Stomach (tissue), 4 donors: ENCODE measurements around the gene C16orf78.

Experiments used
- EP300 ChIP-seq: sonication (generic); formaldehyde crosslinking; IDR thresholded peaks from one replicate; pipeline ENCODE4 v1.6.1; 2017; ENCODE audit warnings: antibody characterized with exemption
- POLR2A ChIP-seq, 4 donors: fragments of 450-650 bp; IDR thresholded peaks; one replicate each; pipeline ENCODE4 v1.6.1; 2016; ENCODE audit warnings: antibody characterized with exemption in 4 of 4, control low read depth in 2 of 4, mild to moderate bottlenecking in 1 of 4, moderate library complexity in 1 of 4
- POLR2AphosphoS5 ChIP-seq, 3 donors: sonication (generic); formaldehyde crosslinking; IDR thresholded peaks; one replicate each; pipeline ENCODE4 v1.6.1; 2016; ENCODE audit warnings: antibody characterized with exemption in 3 of 3
- TF ChIP-seq, protein P1 (sequence below), 7 experiments: fragments of 450-650 bp in 4 of 7; fragments of 200-600 bp in 3 of 7; sonication (generic) in 3 of 7; IDR thresholded peaks; one replicate each; pipeline ENCODE4 v1.5.1; 2016 to 2019; ENCODE audit warnings: antibody characterized with exemption in 7 of 7, control low read depth in 2 of 7, mild to moderate bottlenecking in 1 of 7

DNA sequence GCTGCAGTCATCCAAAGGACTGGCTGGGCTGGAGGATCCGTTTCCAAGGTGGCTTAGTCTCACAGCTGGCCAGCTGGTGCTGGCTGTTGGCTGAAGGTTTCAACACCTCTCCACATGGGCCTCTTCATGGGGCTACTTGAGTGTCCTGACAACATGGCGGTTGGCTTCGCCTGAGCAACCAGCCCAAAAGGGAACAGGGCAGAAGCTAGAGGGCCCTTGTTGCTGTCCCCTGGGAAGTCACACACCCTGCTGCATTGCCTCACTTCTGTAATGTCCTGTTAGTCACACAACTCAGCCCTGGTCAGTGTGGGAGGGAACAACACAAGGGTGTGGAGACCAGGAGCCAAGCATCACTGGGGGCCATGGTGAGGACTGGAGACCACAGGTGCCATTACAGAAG lies 36.6 kb downstream of the C16orf78 start:
- TF ChIP-seq POLR2A (IDR thresholded peaks at IDR 0.05): no peak
- TF ChIP-seq POLR2AphosphoS5 (IDR thresholded peaks at IDR 0.05): no peak
- TF ChIP-seq, protein P1, sequence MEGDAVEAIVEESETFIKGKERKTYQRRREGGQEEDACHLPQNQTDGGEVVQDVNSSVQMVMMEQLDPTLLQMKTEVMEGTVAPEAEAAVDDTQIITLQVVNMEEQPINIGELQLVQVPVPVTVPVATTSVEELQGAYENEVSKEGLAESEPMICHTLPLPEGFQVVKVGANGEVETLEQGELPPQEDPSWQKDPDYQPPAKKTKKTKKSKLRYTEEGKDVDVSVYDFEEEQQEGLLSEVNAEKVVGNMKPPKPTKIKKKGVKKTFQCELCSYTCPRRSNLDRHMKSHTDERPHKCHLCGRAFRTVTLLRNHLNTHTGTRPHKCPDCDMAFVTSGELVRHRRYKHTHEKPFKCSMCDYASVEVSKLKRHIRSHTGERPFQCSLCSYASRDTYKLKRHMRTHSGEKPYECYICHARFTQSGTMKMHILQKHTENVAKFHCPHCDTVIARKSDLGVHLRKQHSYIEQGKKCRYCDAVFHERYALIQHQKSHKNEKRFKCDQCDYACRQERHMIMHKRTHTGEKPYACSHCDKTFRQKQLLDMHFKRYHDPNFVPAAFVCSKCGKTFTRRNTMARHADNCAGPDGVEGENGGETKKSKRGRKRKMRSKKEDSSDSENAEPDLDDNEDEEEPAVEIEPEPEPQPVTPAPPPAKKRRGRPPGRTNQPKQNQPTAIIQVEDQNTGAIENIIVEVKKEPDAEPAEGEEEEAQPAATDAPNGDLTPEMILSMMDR (IDR thresholded peaks at IDR 0.05): no peak
- TF ChIP-seq EP300: no peak
